ENCODE data around the gene FLT3. TPM values are rescaled to one million over a fixed set of nuclear protein-coding genes. Genes with fewer than 3 reads are reported as not detected.

Gene FLT3
- polyA plus RNA-seq, 1 of the 3 experiments (the other 2 are of a cell fraction): not detected

DNA sequence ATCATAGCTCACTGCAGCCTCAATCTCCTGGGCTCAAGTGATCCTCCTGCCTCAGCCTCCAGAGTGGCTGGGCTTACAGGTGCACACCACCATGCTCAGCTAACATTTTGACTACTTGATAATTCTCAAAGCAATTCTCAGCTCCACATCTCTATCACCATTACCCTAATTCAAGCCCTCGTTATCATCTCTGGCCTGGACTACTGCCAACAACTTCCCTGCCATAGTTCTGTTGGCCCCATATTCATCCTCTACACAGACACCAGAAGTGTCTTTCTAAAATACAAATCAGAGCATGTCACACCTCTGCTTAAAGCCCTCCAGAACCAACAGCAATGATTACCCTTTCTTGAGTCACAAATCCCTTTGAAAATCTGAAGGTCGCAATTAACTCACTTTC lies 7.9 kb downstream of the FLT3 start:
- H3K27ac ChIP-seq (ENCODE audit: low read depth in 2 of 2, low read length in 1 of 2): no peak overlapping the region
- no peaks in the 10 kb centered on the region for H3K9me3 ChIP-seq
- H3K4me1 ChIP-seq (ENCODE audit: control insufficient read depth in 1 of 2, insufficient read depth in 2 of 2, low read depth in 1 of 2, low read length in 1 of 2): no peaks in the 10 kb centered on the region
- H3K79me2 ChIP-seq (ENCODE audit: insufficient read depth): no peaks in the 10 kb centered on the region
- peaks cover 22% of the 10 kb centered on the region for H3K27me3 ChIP-seq (ENCODE audit: insufficient read depth)
- no peaks in the 10 kb centered on the region for H4K20me1 ChIP-seq (ENCODE audit: insufficient read depth)
- H3K9ac ChIP-seq: no peak overlapping the region
- no peaks in the 10 kb centered on the region for H3K9me2 ChIP-seq
- ChIA-PET CTCF (no interaction called here), POLR2A (no interaction called here)
- no peak for DNase-seq
- H2AFZ ChIP-seq (ENCODE audit: low read depth): no peak overlapping the region
- no peak overlapping the region for H3K4me3 ChIP-seq (ENCODE audit: low read depth in 2 of 2, low read length in 1 of 2)
- H3F3A ChIP-seq (replicated peaks; ENCODE audit: insufficient read depth): no peaks in the 10 kb centered on the region
- H3K4me2 ChIP-seq: no peak overlapping the region
- 13% methylated on average over 2 of the region's 2 CpGs for WGBS (ENCODE audit: low lambda C conversion rate)
- TF ChIP-seq FOXJ3 (CRISPR knock-in tag; IDR thresholded peaks at IDR 0.05) (no peak), GABPA (IDR thresholded peaks at IDR 0.05; ENCODE audit: low read depth) (no peak), SIN3A (IDR thresholded peaks at IDR 0.05; ENCODE audit: borderline replicate concordance, low read depth, low read length) (no peak), CHD2 (IDR thresholded peaks at IDR 0.05; ENCODE audit: low read length, partially characterized antibody) (no peak), RXRA (IDR thresholded peaks at IDR 0.05; ENCODE audit: borderline replicate concordance, low read depth) (no peak), TAF1 (IDR thresholded peaks at IDR 0.05; ENCODE audit: borderline replicate concordance, low read depth, low read length) (no peak), TEAD4 (IDR thresholded peaks at IDR 0.05; ENCODE audit: borderline replicate concordance, insufficient read depth) (no peak)
- TF ChIP-seq, protein P1, sequence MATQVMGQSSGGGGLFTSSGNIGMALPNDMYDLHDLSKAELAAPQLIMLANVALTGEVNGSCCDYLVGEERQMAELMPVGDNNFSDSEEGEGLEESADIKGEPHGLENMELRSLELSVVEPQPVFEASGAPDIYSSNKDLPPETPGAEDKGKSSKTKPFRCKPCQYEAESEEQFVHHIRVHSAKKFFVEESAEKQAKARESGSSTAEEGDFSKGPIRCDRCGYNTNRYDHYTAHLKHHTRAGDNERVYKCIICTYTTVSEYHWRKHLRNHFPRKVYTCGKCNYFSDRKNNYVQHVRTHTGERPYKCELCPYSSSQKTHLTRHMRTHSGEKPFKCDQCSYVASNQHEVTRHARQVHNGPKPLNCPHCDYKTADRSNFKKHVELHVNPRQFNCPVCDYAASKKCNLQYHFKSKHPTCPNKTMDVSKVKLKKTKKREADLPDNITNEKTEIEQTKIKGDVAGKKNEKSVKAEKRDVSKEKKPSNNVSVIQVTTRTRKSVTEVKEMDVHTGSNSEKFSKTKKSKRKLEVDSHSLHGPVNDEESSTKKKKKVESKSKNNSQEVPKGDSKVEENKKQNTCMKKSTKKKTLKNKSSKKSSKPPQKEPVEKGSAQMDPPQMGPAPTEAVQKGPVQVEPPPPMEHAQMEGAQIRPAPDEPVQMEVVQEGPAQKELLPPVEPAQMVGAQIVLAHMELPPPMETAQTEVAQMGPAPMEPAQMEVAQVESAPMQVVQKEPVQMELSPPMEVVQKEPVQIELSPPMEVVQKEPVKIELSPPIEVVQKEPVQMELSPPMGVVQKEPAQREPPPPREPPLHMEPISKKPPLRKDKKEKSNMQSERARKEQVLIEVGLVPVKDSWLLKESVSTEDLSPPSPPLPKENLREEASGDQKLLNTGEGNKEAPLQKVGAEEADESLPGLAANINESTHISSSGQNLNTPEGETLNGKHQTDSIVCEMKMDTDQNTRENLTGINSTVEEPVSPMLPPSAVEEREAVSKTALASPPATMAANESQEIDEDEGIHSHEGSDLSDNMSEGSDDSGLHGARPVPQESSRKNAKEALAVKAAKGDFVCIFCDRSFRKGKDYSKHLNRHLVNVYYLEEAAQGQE (IDR thresholded peaks at IDR 0.05; ENCODE audit: low read depth, low read length): no peak
- TF ChIP-seq, protein P2, sequence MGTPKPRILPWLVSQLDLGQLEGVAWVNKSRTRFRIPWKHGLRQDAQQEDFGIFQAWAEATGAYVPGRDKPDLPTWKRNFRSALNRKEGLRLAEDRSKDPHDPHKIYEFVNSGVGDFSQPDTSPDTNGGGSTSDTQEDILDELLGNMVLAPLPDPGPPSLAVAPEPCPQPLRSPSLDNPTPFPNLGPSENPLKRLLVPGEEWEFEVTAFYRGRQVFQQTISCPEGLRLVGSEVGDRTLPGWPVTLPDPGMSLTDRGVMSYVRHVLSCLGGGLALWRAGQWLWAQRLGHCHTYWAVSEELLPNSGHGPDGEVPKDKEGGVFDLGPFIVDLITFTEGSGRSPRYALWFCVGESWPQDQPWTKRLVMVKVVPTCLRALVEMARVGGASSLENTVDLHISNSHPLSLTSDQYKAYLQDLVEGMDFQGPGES (IDR thresholded peaks at IDR 0.05; ENCODE audit: low read depth, low read length): no peak
- H3K36me3 ChIP-seq (replicated peaks in 1 of 2; ENCODE audit: control insufficient read depth in 1 of 2, insufficient read depth in 2 of 2, low read length in 1 of 2): no peaks in the 10 kb centered on the region

DNA sequence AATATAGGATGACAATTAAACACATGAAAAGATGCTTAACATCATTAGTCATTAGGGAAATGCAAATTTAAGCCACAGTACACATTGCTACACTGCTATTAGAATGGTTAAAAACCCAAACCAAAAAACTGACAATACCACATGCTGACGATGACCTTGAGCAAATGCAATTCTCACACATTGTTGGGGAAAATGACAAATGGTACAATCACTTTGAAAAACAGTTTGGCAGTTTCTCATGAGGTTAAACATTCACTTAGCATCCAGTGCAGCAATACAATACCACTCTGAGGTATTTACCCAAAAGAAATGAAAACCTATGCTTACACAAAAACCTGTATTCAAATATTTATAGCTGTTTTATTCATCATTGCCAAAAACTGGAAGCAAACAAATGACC lies 11.3 kb downstream of the FLT3 start:
- H2AFZ ChIP-seq (ENCODE audit: low read depth): no peak overlapping the region
- ChIA-PET POLR2A (no interaction called here), CTCF (no interaction called here)
- no peaks in the 10 kb centered on the region for H3K4me1 ChIP-seq (ENCODE audit: control insufficient read depth in 1 of 2, insufficient read depth in 2 of 2, low read depth in 1 of 2, low read length in 1 of 2)
- no peaks in the 10 kb centered on the region for H4K20me1 ChIP-seq (ENCODE audit: insufficient read depth)
- no peak overlapping the region for H3K27ac ChIP-seq (ENCODE audit: low read depth in 2 of 2, low read length in 1 of 2)
- H3F3A ChIP-seq (replicated peaks; ENCODE audit: insufficient read depth): no peaks in the 10 kb centered on the region
- H3K79me2 ChIP-seq (ENCODE audit: insufficient read depth): no peaks in the 10 kb centered on the region
- H3K9me2 ChIP-seq: no peaks in the 10 kb centered on the region
- no peak overlapping the region for H3K9ac ChIP-seq
- no peaks in the 10 kb centered on the region for H3K9me3 ChIP-seq
- no peak overlapping the region for H3K4me3 ChIP-seq (ENCODE audit: low read depth in 2 of 2, low read length in 1 of 2)
- peaks cover 4% of the 10 kb centered on the region; the same call in 1 of the 2 replicates for H3K27me3 ChIP-seq (ENCODE audit: insufficient read depth)
- no peak for DNase-seq
- H3K4me2 ChIP-seq: no peak overlapping the region
- H3K36me3 ChIP-seq (replicated peaks in 1 of 2; ENCODE audit: control insufficient read depth in 1 of 2, insufficient read depth in 2 of 2, low read length in 1 of 2): no peaks in the 10 kb centered on the region
- WGBS (ENCODE audit: low lambda C conversion rate): 3% methylated on average over 1 of the region's 1 CpG
- TF ChIP-seq JUND (IDR thresholded peaks at IDR 0.05) (no peak), SIN3A (IDR thresholded peaks at IDR 0.05; ENCODE audit: borderline replicate concordance, low read depth, low read length) (no peak), RCOR1 (IDR thresholded peaks at IDR 0.05; ENCODE audit: low read length) (no peak), EP300 (IDR thresholded peaks at IDR 0.05; ENCODE audit: borderline replicate concordance in 1 of 2, low read depth in 1 of 2, low read length in 1 of 2) (no peak), SMC3 (IDR thresholded peaks at IDR 0.05; ENCODE audit: low read depth, low read length) (no peak), ELF1 (IDR thresholded peaks at IDR 0.05) (no peak), GATA2 (CRISPR knock-in tag; IDR thresholded peaks at IDR 0.05) (no peak), MEF2A (IDR thresholded peaks at IDR 0.05; ENCODE audit: borderline replicate concordance, low read depth) (no peak), GABPA (IDR thresholded peaks at IDR 0.05; ENCODE audit: low read depth) (no peak), FOSL2 (IDR thresholded peaks at IDR 0.05; ENCODE audit: borderline replicate concordance, low read depth) (no peak), EZH2phosphoT487 (IDR thresholded peaks at IDR 0.05; ENCODE audit: borderline replicate concordance, low read depth) (no peak), NFIC (IDR thresholded peaks at IDR 0.05; ENCODE audit: borderline replicate concordance) (no peak), TEAD4 (IDR thresholded peaks at IDR 0.05; ENCODE audit: borderline replicate concordance, insufficient read depth) (no peak), RAD21 (IDR thresholded peaks at IDR 0.05; ENCODE audit: low read length) (no peak), RXRA (IDR thresholded peaks at IDR 0.05; ENCODE audit: borderline replicate concordance, low read depth) (no peak)
- TF ChIP-seq, protein P3, sequence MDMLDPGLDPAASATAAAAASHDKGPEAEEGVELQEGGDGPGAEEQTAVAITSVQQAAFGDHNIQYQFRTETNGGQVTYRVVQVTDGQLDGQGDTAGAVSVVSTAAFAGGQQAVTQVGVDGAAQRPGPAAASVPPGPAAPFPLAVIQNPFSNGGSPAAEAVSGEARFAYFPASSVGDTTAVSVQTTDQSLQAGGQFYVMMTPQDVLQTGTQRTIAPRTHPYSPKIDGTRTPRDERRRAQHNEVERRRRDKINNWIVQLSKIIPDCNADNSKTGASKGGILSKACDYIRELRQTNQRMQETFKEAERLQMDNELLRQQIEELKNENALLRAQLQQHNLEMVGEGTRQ (IDR thresholded peaks at IDR 0.05; ENCODE audit: borderline replicate concordance, low read depth, low read length): no peak
- TF ChIP-seq, protein P4, sequence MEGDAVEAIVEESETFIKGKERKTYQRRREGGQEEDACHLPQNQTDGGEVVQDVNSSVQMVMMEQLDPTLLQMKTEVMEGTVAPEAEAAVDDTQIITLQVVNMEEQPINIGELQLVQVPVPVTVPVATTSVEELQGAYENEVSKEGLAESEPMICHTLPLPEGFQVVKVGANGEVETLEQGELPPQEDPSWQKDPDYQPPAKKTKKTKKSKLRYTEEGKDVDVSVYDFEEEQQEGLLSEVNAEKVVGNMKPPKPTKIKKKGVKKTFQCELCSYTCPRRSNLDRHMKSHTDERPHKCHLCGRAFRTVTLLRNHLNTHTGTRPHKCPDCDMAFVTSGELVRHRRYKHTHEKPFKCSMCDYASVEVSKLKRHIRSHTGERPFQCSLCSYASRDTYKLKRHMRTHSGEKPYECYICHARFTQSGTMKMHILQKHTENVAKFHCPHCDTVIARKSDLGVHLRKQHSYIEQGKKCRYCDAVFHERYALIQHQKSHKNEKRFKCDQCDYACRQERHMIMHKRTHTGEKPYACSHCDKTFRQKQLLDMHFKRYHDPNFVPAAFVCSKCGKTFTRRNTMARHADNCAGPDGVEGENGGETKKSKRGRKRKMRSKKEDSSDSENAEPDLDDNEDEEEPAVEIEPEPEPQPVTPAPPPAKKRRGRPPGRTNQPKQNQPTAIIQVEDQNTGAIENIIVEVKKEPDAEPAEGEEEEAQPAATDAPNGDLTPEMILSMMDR (IDR thresholded peaks at IDR 0.05): no peak
